Lung (tissue), 12 donors: Measurements from ENCODE around the gene PARD3. TPM values are rescaled to one million over a fixed set of nuclear protein-coding genes. Genes with fewer than 3 reads are reported as not detected.
A peak's percentile ranks its signal among the peaks of the same experiment; 100 is the strongest.

Experiments
- ATAC-seq: fragments of 200-7000 bp; cut with Tn5 transposase; one replicate; pipeline ENCODE4 v1.9.1; 2020; ENCODE audit warnings: moderate number of reproducible peaks; ENCODE audit not compliant: insufficient read depth, low FRiP score
- DNase-seq, 3 donors: peaks; one replicate each; pipeline ENCODE4 v3.0.0-alpha.2; 2013 to 2017
- H3K27ac ChIP-seq, 2 donors: one replicate each; pipeline ENCODE4 v1.5.1; 2013; ENCODE audit warnings: mild to moderate bottlenecking in 2 of 2, moderate library complexity in 2 of 2, control low read depth in 1 of 2, inconsistent platforms in 1 of 2, low read depth in 1 of 2, low read length in 1 of 2
- H3K27me3 ChIP-seq, 3 donors: one replicate each; pipeline ENCODE4 v1.5.1; 2013; ENCODE audit warnings: low read length in 2 of 3; ENCODE audit not compliant: control insufficient read depth in 3 of 3, insufficient read depth in 3 of 3
- H3K36me3 ChIP-seq, 4 donors: one replicate each; pipeline ENCODE4 v1.5.1; 2013; ENCODE audit warnings: low read length in 4 of 4, mild to moderate bottlenecking in 1 of 4, moderate library complexity in 1 of 4; ENCODE audit not compliant: control insufficient read depth in 4 of 4, insufficient read depth in 4 of 4
- H3K4me1 ChIP-seq, 5 donors: one replicate each; pipeline ENCODE4 v1.5.1; 2013; ENCODE audit warnings: low read length in 5 of 5, mild to moderate bottlenecking in 2 of 5, moderate library complexity in 1 of 5; ENCODE audit not compliant: control insufficient read depth in 5 of 5, insufficient read depth in 5 of 5
- H3K4me3 ChIP-seq: one replicate; pipeline ENCODE4 v1.5.1; 2013; ENCODE audit warnings: mild to moderate bottlenecking, control low read depth, moderate library complexity
- H3K9ac ChIP-seq, 2 donors: one replicate each; pipeline ENCODE4 v1.5.1; 2013; ENCODE audit warnings: low read length in 2 of 2, control low read depth in 1 of 2; ENCODE audit not compliant: insufficient read depth in 1 of 2
- H3K9me3 ChIP-seq, 4 donors: one replicate each; pipeline ENCODE4 v1.5.1; 2013; ENCODE audit warnings: low read length in 3 of 4, mild to moderate bottlenecking in 1 of 4, moderate library complexity in 1 of 4; ENCODE audit not compliant: control insufficient read depth in 4 of 4, insufficient read depth in 3 of 4
- WGBS, 2 donors: extraction: QIAGEN DNeasy Blood & Tissue Kit; methylation state at CpG; one replicate each; pipeline ENCODE4 v1.1.7; 2013; 5-methylcytosine and 5-hydroxymethylcytosine counted together
- polyA plus RNA-seq, 2 donors: library from polyadenylated mRNA; stranded (reverse); fragments of 200-250 nt; gene quantifications; one replicate each; pipeline ENCODE4 v1.2.1, GENCODE V29; 2013
- total RNA-seq, 2 donors: library from RNA; depleted of rRNA in 1 of 2; stranded (reverse); fragments of >200 nt in 1 of 2; gene quantifications; one replicate each; pipeline ENCODE4 v1.2.1, GENCODE V29; 2014 to 2021
- TF ChIP-seq, protein P1 (sequence below): IDR thresholded peaks from 2 replicates; pipeline ENCODE4 v1.5.1; 2012; ENCODE audit warnings: mild to moderate bottlenecking; ENCODE audit errors: control extremely low read depth, extremely low read depth
- donor health status: control.
- donor health status: control.
- donor health status: Bipolar disorder and iron deficiency.
- donor health status: healthy.
- donor health status: DM: yes; HTN: yes; CAD: no.

Gene PARD3
- total and polyA plus RNA-seq, 4 donors, result 10.3 to 69.2 (median 27.6) TPM

DNA sequence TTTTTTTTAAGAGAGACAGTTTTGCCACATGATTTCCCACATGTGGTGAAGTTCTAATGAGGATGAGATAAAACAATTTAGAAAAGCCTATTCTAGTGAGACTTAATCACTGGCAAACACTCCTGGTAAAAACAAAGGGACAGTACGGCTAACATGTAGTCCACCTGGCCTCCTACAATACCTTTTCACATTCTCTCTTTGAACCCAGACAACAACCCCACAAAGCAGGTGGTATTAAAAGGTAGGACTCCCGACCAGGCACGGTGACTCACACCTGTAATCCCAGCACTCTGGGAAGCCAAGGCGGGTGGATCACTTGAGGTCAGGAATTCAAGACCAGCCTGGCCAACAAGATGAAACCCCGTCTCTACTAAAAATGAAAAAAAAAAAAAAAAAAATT, 12.4 kb downstream of the PARD3 start:
- no peaks in the 10 kb centered on the region for H3K9me3 ChIP-seq
- no peak overlapping the region for H3K4me3 ChIP-seq
- TF ChIP-seq, protein P1, sequence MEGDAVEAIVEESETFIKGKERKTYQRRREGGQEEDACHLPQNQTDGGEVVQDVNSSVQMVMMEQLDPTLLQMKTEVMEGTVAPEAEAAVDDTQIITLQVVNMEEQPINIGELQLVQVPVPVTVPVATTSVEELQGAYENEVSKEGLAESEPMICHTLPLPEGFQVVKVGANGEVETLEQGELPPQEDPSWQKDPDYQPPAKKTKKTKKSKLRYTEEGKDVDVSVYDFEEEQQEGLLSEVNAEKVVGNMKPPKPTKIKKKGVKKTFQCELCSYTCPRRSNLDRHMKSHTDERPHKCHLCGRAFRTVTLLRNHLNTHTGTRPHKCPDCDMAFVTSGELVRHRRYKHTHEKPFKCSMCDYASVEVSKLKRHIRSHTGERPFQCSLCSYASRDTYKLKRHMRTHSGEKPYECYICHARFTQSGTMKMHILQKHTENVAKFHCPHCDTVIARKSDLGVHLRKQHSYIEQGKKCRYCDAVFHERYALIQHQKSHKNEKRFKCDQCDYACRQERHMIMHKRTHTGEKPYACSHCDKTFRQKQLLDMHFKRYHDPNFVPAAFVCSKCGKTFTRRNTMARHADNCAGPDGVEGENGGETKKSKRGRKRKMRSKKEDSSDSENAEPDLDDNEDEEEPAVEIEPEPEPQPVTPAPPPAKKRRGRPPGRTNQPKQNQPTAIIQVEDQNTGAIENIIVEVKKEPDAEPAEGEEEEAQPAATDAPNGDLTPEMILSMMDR, result no peak
- no peak overlapping the region for H3K9ac ChIP-seq
- H3K27ac ChIP-seq, result no peak overlapping the region
- WGBS, 2 donors, result 74 to 86% methylated on average over 5 of the region's 5 CpGs
- DNase-seq, result no peak
- H3K27me3 ChIP-seq, result no peaks in the 10 kb centered on the region
- peaks cover 4 to 10% (median 9%) of the 10 kb centered on the region in 5 donors for H3K4me1 ChIP-seq
- H3K36me3 ChIP-seq, result peaks cover 0 to 2% (median 0%) of the 10 kb centered on the region in 4 donors
- ATAC-seq, result no peak

DNA sequence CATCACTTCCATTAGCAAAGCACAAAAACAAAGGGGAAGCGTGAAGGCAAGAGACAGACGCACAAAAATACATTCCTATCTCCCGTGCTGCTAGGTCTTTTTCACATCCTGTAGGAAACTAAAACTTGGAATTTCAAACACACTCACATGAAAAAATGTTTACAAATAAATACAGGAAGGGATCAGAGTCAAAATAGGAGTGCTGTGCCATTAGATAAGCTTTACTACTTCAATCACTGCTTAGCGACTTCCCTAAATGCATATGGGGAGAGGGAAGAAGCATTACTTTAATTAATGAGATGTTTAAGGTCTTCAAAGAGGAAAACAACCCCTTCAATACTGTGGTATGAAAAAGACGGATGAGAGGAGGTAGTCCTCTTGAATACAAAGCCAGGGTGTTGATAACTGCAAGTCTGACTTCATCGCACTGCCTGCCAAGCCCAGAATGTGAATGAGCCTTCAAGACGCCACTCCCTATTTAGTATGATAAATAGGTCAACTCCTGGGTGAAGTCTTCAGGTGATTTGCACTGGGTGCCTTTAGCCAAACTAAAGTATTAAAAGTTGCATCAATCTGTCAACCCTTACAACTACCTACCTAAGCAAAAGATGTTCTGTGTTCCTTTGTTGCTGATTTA, 13.9 kb downstream of the PARD3 start:
- DNase-seq, result peak in 2 of 3 donors; percentile 22 to 37
- peak overlapping the region in 1 of 2 donors; percentile 46 for H3K27ac ChIP-seq
- TF ChIP-seq, protein P1, result no peak
- WGBS, 2 donors, result 41 to 50% methylated on average over 7 of the region's 7 CpGs
- peaks cover 0 to 2% (median 0%) of the 10 kb centered on the region in 4 donors for H3K36me3 ChIP-seq
- no peak overlapping the region for H3K9ac ChIP-seq
- ATAC-seq, result peak; percentile 41
- H3K27me3 ChIP-seq, result no peaks in the 10 kb centered on the region
- no peak overlapping the region for H3K4me3 ChIP-seq
- H3K9me3 ChIP-seq, result no peaks in the 10 kb centered on the region
- peaks cover 4 to 10% (median 9%) of the 10 kb centered on the region in 5 donors for H3K4me1 ChIP-seq

DNA sequence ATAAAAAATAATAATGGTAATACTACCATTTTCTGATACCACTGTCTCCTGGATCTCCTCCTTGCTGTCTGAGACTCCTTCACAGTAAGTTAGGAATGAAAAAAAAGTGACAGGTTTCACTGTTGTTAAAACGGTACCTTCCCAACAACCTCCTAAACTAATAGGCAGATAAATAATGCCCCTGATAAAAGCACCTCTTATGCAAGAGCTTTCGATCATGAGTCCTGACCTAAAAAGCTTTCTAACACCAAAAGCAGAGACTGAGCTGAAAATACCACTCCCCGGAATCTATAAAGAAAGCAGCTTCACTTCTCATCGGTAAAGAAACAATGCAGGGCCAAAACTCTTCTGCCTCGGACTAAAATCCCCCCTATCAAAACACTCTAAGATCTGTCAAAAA, 14.5 kb downstream of the PARD3 start:
- H3K9ac ChIP-seq, result no peak overlapping the region
- WGBS, 2 donors, result 38 to 49% methylated on average over 5 of the region's 5 CpGs
- H3K27me3 ChIP-seq, result no peaks in the 10 kb centered on the region
- TF ChIP-seq, protein P1, result no peak
- H3K9me3 ChIP-seq, result no peaks in the 10 kb centered on the region
- no peak overlapping the region for H3K27ac ChIP-seq
- peaks cover 0 to 2% (median 0%) of the 10 kb centered on the region in 4 donors for H3K36me3 ChIP-seq
- ATAC-seq (no peak), DNase-seq (peak in 1 of 3 donors; percentile 7)
- no peak overlapping the region for H3K4me3 ChIP-seq
- H3K4me1 ChIP-seq, result peaks cover 4 to 10% (median 9%) of the 10 kb centered on the region in 5 donors
